ENCODE results near the gene PPM1F.
"Not testable (repeated sequence)": the region's sequence is repeated elsewhere in the genome, so short reads cannot be mapped to it uniquely, and the experiment has no call there.

The PPM1F gene

GRCh38 chr22:21921729-21922128, 30.9 kb downstream of the PPM1F start:
- no peak overlapping the region for H3K4me3 ChIP-seq (ENCODE audit: low read depth, low read length)

- no peak overlapping the region for H3K4me3 ChIP-seq (ENCODE audit: low read depth, low read length)
These were observed 31.4 kb downstream of the PPM1F start for GRCh38 chr22:21921184-21921721.

- H3K4me3 ChIP-seq (ENCODE audit: low read depth, low read length): no peak overlapping the region
These were observed 32.1 kb downstream of the PPM1F start for GRCh38 chr22:21920341-21921183.

- H3K4me3 ChIP-seq (ENCODE audit: low read depth, low read length): no peak overlapping the region
These were observed 32.9 kb downstream of the PPM1F start for GRCh38 chr22:21919526-21920307.

GRCh38 chr22:21918466-21919185, 34.0 kb downstream of the PPM1F start:
- no peak overlapping the region for H3K4me3 ChIP-seq (ENCODE audit: low read depth, low read length)

GRCh38 chr22:21917959-21918261, 34.7 kb downstream of the PPM1F start:
- H3K4me3 ChIP-seq (ENCODE audit: low read depth, low read length): no peak overlapping the region

- H3K4me3 ChIP-seq (ENCODE audit: low read depth, low read length): no peak overlapping the region
These were observed 35.3 kb downstream of the PPM1F start for GRCh38 chr22:21917181-21917958.

- no peak overlapping the region for H3K4me3 ChIP-seq (ENCODE audit: low read depth, low read length)
These were observed 36.2 kb downstream of the PPM1F start for GRCh38 chr22:21916309-21916918.

GRCh38 chr22:21915624-21916308, 36.9 kb downstream of the PPM1F start:
- H3K4me3 ChIP-seq (ENCODE audit: low read depth, low read length): no peak overlapping the region

- H3K4me3 ChIP-seq (ENCODE audit: low read depth, low read length): not testable (repeated sequence)
These were observed 38.5 kb downstream of the PPM1F start for GRCh38 chr22:21914033-21914642.

GRCh38 chr22:21910367-21910766, 42.3 kb downstream of the PPM1F start:
- not testable (repeated sequence) for H3K4me3 ChIP-seq (ENCODE audit: low read depth, low read length)

GRCh38 chr22:21909871-21910270, 42.8 kb downstream of the PPM1F start:
- no peak overlapping the region for H3K4me3 ChIP-seq (ENCODE audit: low read depth, low read length)

GRCh38 chr22:21907638-21908522, 44.8 kb downstream of the PPM1F start:
- H3K4me3 ChIP-seq (ENCODE audit: low read depth, low read length): no peak overlapping the region

- H3K4me3 ChIP-seq (ENCODE audit: low read depth, low read length): not testable (repeated sequence)
These were observed 47.4 kb downstream of the PPM1F start for GRCh38 chr22:21905234-21905633.

GRCh38 chr22:21904250-21904789, 48.3 kb downstream of the PPM1F start:
- no peak overlapping the region for H3K4me3 ChIP-seq (ENCODE audit: low read depth, low read length)

- H3K4me3 ChIP-seq (ENCODE audit: low read depth, low read length): no peak overlapping the region
These were observed 49.4 kb downstream of the PPM1F start for GRCh38 chr22:21903283-21903682.

GRCh38 chr22:21902296-21903087, 50.2 kb downstream of the PPM1F start:
- no peak overlapping the region for H3K4me3 ChIP-seq (ENCODE audit: low read depth, low read length)
